Trophoblast cell (in vitro differentiated cells and primary cell): ENCODE measurements around the gene SHMT2.

Experiments
- DNase-seq, 2 donors: peaks; one replicate each; pipeline ENCODE4 v3.0.0-alpha.2; 2016
- H2AFZ ChIP-seq: 2 replicates; pipeline ENCODE4 v1.6.1; 2013; ENCODE audit warnings: low read length, moderate library complexity, mild to moderate bottlenecking; ENCODE audit not compliant: insufficient read depth, poor library complexity
- H2AK5ac ChIP-seq: 2 replicates; pipeline ENCODE4 v1.6.1; 2013; ENCODE audit warnings: mild to moderate bottlenecking, low read length
- H2BK120ac ChIP-seq: 2 replicates; pipeline ENCODE4 v1.6.1; 2013; ENCODE audit warnings: low read length, mild to moderate bottlenecking, moderate library complexity; ENCODE audit not compliant: insufficient read depth, poor library complexity
- H2BK12ac ChIP-seq: 2 replicates; pipeline ENCODE4 v1.6.1; 2013; ENCODE audit warnings: mild to moderate bottlenecking, low read length, moderate library complexity
- H2BK5ac ChIP-seq: 2 replicates; pipeline ENCODE4 v1.6.1; 2013; ENCODE audit warnings: low read length, low read depth, moderate library complexity, mild to moderate bottlenecking; ENCODE audit not compliant: poor library complexity
- H3K14ac ChIP-seq: 2 replicates; pipeline ENCODE4 v1.6.1; 2013; ENCODE audit warnings: mild to moderate bottlenecking, low read length
- H3K18ac ChIP-seq: 2 replicates; pipeline ENCODE4 v1.6.1; 2013; ENCODE audit warnings: mild to moderate bottlenecking, low read length
- H3K23ac ChIP-seq: 2 replicates; pipeline ENCODE4 v1.6.1; 2013; ENCODE audit warnings: low read length
- H3K27ac ChIP-seq: 2 replicates; pipeline ENCODE4 v1.5.1; 2013; ENCODE audit warnings: low read depth, mild to moderate bottlenecking, inconsistent platforms, low read length, moderate library complexity
- H3K27me3 ChIP-seq: 2 replicates; pipeline ENCODE4 v1.6.1; 2013; ENCODE audit warnings: inconsistent platforms, mild to moderate bottlenecking, low read length, moderate library complexity; ENCODE audit not compliant: insufficient read depth
- H3K36me3 ChIP-seq, 2 experiments: 1 replicate in 1 of 2; 2 replicates in 1 of 2; pipeline ENCODE4 v1.6.1; 2013; ENCODE audit warnings: low read length in 2 of 2, mild to moderate bottlenecking in 2 of 2, moderate library complexity in 1 of 2; ENCODE audit not compliant: insufficient read depth in 2 of 2, control insufficient read depth in 1 of 2
- H3K4ac ChIP-seq: 2 replicates; pipeline ENCODE4 v1.6.1; 2013; ENCODE audit warnings: low read depth, mild to moderate bottlenecking, low read length, moderate library complexity
- H3K4me1 ChIP-seq, 2 experiments: 1 replicate in 1 of 2; 2 replicates in 1 of 2; pipeline ENCODE4 v1.6.1; 2013; ENCODE audit warnings: low read length in 2 of 2, mild to moderate bottlenecking in 2 of 2, moderate library complexity in 1 of 2; ENCODE audit not compliant: insufficient read depth in 2 of 2, control insufficient read depth in 1 of 2
- H3K4me2 ChIP-seq: 2 replicates; pipeline ENCODE4 v1.6.1; 2013; ENCODE audit warnings: inconsistent platforms, mild to moderate bottlenecking, low read length, moderate library complexity
- H3K4me3 ChIP-seq: 2 replicates; pipeline ENCODE4 v1.5.1; 2013; ENCODE audit warnings: mild to moderate bottlenecking, low read depth, low read length, inconsistent platforms
- H3K79me1 ChIP-seq: one replicate; pipeline ENCODE4 v1.6.1; 2013; ENCODE audit warnings: low read length
- H3K79me2 ChIP-seq: 2 replicates; pipeline ENCODE4 v1.6.1; 2013; ENCODE audit warnings: low read length, mild to moderate bottlenecking; ENCODE audit not compliant: control insufficient read depth, insufficient read depth, poor library complexity
- H3K9ac ChIP-seq: 2 replicates; pipeline ENCODE4 v1.6.1; 2013; ENCODE audit warnings: mild to moderate bottlenecking, low read length
- H3K9me3 ChIP-seq: 2 replicates; pipeline ENCODE4 v1.6.1; 2013; ENCODE audit warnings: low read depth, mild to moderate bottlenecking, control low read depth, inconsistent platforms, low read length; ENCODE audit not compliant: insufficient read depth
- H4K12ac ChIP-seq: 2 replicates; pipeline ENCODE4 v1.6.1; 2013; ENCODE audit warnings: low read depth, mild to moderate bottlenecking, low read length, moderate library complexity
- H4K8ac ChIP-seq: 2 replicates; pipeline ENCODE4 v1.6.1; 2013; ENCODE audit warnings: low read depth, mild to moderate bottlenecking, low read length, moderate library complexity
- H4K91ac ChIP-seq: one replicate; pipeline ENCODE4 v1.6.1; 2013; ENCODE audit warnings: low read depth, mild to moderate bottlenecking, low read length, moderate library complexity
- WGBS: extraction: QIAGEN DNeasy Blood & Tissue Kit; methylation state at CpG from one replicate; pipeline ENCODE4 v1.1.7; 2013; ENCODE audit warnings: missing lambda C conversion rate; ENCODE audit not compliant: insufficient read length, insufficient coverage; ENCODE audit errors: extremely low coverage; 5-methylcytosine and 5-hydroxymethylcytosine counted together

The SHMT2 gene

GRCh38 chr12:57198329-57198728, 31.2 kb upstream of the SHMT2 start:
- H4K91ac ChIP-seq: no peak overlapping the region
- no peaks in the 10 kb centered on the region for H3K27me3 ChIP-seq
- no CpG with 5 or more reads among the region's 17 CpGs for WGBS
- H4K8ac ChIP-seq: no peak overlapping the region
- H2BK120ac ChIP-seq: no peak overlapping the region
- H2AFZ ChIP-seq: no peak overlapping the region
- no peak overlapping the region for H3K4ac ChIP-seq
- no peak overlapping the region for H2BK12ac ChIP-seq
- peaks cover 5% of the 10 kb centered on the region for H3K9me3 ChIP-seq
- peaks cover 98 to 99% of the 10 kb centered on the region in 2 experiments for H3K36me3 ChIP-seq
- H2AK5ac ChIP-seq: no peak overlapping the region
- no peaks in the 10 kb centered on the region for H3K79me2 ChIP-seq
- no peak overlapping the region for H2BK5ac ChIP-seq
- H3K14ac ChIP-seq: no peak overlapping the region
- no peak overlapping the region for H3K27ac ChIP-seq
- no peak overlapping the region for H4K12ac ChIP-seq
- DNase-seq: no peak
- no peak overlapping the region for H3K23ac ChIP-seq
- H3K79me1 ChIP-seq: no peaks in the 10 kb centered on the region
- H3K18ac ChIP-seq: no peak overlapping the region
- H3K4me1 ChIP-seq: no peaks in the 10 kb centered on the region
- no peak overlapping the region for H3K9ac ChIP-seq
- no peak overlapping the region for H3K4me3 ChIP-seq
- no peak overlapping the region for H3K4me2 ChIP-seq

- no peak overlapping the region for H4K8ac ChIP-seq
- H3K36me3 ChIP-seq: peaks cover 98 to 99% of the 10 kb centered on the region in 2 experiments
- no peak overlapping the region for H4K12ac ChIP-seq
- no peak overlapping the region for H3K4ac ChIP-seq
- no peaks in the 10 kb centered on the region for H3K79me1 ChIP-seq
- H2BK5ac ChIP-seq: no peak overlapping the region
- peaks cover 5% of the 10 kb centered on the region for H3K9me3 ChIP-seq
- no peaks in the 10 kb centered on the region for H3K79me2 ChIP-seq
- no peak overlapping the region for H3K27ac ChIP-seq
- no peak overlapping the region for H2AK5ac ChIP-seq
- H2AFZ ChIP-seq: no peak overlapping the region
- no peak overlapping the region for H2BK12ac ChIP-seq
- WGBS: no CpG with 5 or more reads among the region's 15 CpGs
- H3K4me2 ChIP-seq: no peak overlapping the region
- H3K18ac ChIP-seq: no peak overlapping the region
- no peak overlapping the region for H3K14ac ChIP-seq
- no peak overlapping the region for H2BK120ac ChIP-seq
- no peaks in the 10 kb centered on the region for H3K4me1 ChIP-seq
- DNase-seq: no peak
- H3K27me3 ChIP-seq: no peaks in the 10 kb centered on the region
- no peak overlapping the region for H3K4me3 ChIP-seq
- H3K23ac ChIP-seq: no peak overlapping the region
- no peak overlapping the region for H3K9ac ChIP-seq
- no peak overlapping the region for H4K91ac ChIP-seq
Measured at GRCh38 chr12:57199191-57199590, 30.3 kb upstream of the SHMT2 start.

GRCh38 chr12:57200497-57200896, 29.0 kb upstream of the SHMT2 start:
- Histone ChIP-seq H3K9ac (no peak overlapping the region), H4K91ac (no peak overlapping the region), H3K4ac (no peak overlapping the region), H3K36me3 (peaks cover 98 to 99% of the 10 kb centered on the region in 2 experiments), H2BK120ac (no peak overlapping the region), H3K23ac (no peak overlapping the region), H3K18ac (no peak overlapping the region), H3K79me2 (no peaks in the 10 kb centered on the region), H3K79me1 (no peaks in the 10 kb centered on the region), H4K12ac (no peak overlapping the region), H3K4me2 (no peak overlapping the region), H3K14ac (no peak overlapping the region), H3K9me3 (peaks cover 5% of the 10 kb centered on the region), H3K4me1 (no peaks in the 10 kb centered on the region), H3K27me3 (no peaks in the 10 kb centered on the region), H3K27ac (no peak overlapping the region), H2AK5ac (no peak overlapping the region), H2BK12ac (no peak overlapping the region), H4K8ac (no peak overlapping the region), H3K4me3 (no peak overlapping the region), H2BK5ac (no peak overlapping the region), H2AFZ (no peak overlapping the region)
- WGBS: no CpG with 5 or more reads among the region's 15 CpGs
- DNase-seq: no peak

- Histone ChIP-seq H3K79me2 (no peaks in the 10 kb centered on the region), H3K36me3 (peaks cover 98 to 99% of the 10 kb centered on the region in 2 experiments), H3K27ac (no peak overlapping the region), H3K23ac (no peak overlapping the region), H2BK12ac (no peak overlapping the region), H3K9me3 (peaks cover 5% of the 10 kb centered on the region), H3K9ac (no peak overlapping the region), H4K91ac (no peak overlapping the region), H4K12ac (no peak overlapping the region), H3K4ac (no peak overlapping the region), H2AK5ac (no peak overlapping the region), H2AFZ (no peak overlapping the region), H3K18ac (no peak overlapping the region), H3K4me3 (no peak overlapping the region), H4K8ac (no peak overlapping the region), H3K79me1 (no peaks in the 10 kb centered on the region), H3K4me1 (no peaks in the 10 kb centered on the region), H2BK120ac (no peak overlapping the region), H2BK5ac (no peak overlapping the region), H3K4me2 (no peak overlapping the region), H3K14ac (no peak overlapping the region), H3K27me3 (no peaks in the 10 kb centered on the region)
- no CpG with 5 or more reads among the region's 8 CpGs for WGBS
- no peak for DNase-seq
Measured at GRCh38 chr12:57201219-57201618, 28.3 kb upstream of the SHMT2 start.
